ENCODE measurements around the gene PSMA6.

GRCh38 chr14:35365130-35366055 is 73.2 kb downstream of the PSMA6 start:
- TF ChIP-seq CTCF (IDR thresholded peaks at IDR 0.05) (no peak), POLR2A (IDR thresholded peaks at IDR 0.05) (peak in 1 of 2 donors; percentile 43)

Data from Peyer's patch (tissue), 4 donors.